ENCODE measurements around the gene SULF2.

SULF2 gene

GRCh38 chr20:47741669-47742608, 43.3 kb downstream of the SULF2 start:
- in situ Hi-C loops (cut with MboI; ENCODE audit: low sequenced_read_pairs): no loop called here

DNA sequence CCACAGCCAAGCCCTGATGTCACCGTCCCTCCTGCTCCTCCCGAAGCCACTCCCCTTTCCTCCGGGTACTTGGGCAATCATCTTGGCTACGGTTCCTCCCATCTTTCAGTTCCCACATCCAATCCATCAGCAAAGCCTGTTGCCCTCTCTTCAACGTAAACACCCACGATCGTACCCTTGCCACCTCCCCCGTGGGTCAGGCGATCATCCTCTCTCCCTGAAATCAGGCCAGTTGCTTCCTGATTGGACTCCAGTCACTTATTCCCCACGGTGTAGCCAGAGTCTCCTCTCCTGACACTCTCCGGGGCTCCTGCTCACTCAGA, 44.5 kb downstream of the SULF2 start:
- in situ Hi-C loops (cut with MboI; ENCODE audit: low sequenced_read_pairs): no loop called here

- in situ Hi-C loops (cut with MboI; ENCODE audit: low sequenced_read_pairs): no loop called here
Measured at GRCh38 chr20:47740121-47740861, 45.0 kb downstream of the SULF2 start.

DNA sequence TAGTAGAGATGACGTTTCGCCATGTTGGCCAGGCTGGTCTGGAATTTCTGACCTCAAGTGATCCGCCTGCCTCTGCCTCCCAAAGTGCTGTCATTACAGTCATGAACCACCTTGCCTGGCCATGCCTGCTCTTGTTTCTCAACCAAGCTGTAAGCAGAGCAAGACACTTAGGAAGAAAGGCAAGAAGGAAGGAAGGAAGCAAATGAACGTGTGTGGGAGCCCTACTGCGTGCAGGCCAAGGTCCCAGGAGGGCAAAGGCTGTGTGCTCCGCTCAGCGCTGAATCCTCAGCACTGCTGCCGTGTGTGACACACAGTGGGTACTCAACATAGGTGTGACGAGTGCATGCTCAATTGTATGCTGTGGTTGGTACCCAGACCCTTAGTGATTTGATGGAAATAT, 47.4 kb downstream of the SULF2 start:
- in situ Hi-C loops (cut with MboI; ENCODE audit: low sequenced_read_pairs): no loop called here

DNA sequence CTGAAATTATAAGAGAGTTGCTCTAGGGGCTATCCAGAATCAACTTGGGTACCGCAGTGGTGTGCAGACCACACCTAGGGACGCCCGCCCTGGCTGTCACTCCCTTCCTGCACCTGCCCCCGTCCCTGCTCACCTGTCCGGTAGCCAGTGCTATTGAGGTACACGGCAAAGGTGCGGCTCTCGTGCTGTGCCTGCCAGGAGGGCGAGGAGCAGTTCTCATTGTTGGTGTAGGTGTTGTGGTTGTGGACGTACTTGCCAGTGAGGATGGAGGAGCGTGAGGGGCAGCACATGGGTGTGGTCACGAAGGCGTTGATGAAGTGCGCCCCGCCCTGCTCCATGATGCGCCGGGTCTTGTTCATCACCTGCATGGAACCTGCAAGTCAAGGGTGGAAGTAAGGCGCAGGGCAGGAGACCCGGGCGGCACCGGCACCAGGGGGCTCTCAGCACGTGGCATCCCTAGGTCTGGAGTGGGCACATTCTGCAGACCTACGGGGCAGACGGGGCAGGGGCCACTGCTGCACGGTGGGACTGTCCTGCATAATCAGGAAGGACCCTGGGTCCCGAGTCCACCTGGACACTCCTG, 48.6 kb downstream of the SULF2 start:
- in situ Hi-C loops (cut with MboI; ENCODE audit: low sequenced_read_pairs): no loop called here

GRCh38 chr20:47735412-47736400, 49.6 kb downstream of the SULF2 start:
- in situ Hi-C loops (cut with MboI; ENCODE audit: low sequenced_read_pairs): no loop called here

GRCh38 chr20:47734870-47735269, 50.4 kb downstream of the SULF2 start:
- in situ Hi-C loops (cut with MboI; ENCODE audit: low sequenced_read_pairs): no loop called here

GRCh38 chr20:47733892-47734291, 51.4 kb downstream of the SULF2 start:
- in situ Hi-C loops (cut with MboI; ENCODE audit: low sequenced_read_pairs): no loop called here

DNA sequence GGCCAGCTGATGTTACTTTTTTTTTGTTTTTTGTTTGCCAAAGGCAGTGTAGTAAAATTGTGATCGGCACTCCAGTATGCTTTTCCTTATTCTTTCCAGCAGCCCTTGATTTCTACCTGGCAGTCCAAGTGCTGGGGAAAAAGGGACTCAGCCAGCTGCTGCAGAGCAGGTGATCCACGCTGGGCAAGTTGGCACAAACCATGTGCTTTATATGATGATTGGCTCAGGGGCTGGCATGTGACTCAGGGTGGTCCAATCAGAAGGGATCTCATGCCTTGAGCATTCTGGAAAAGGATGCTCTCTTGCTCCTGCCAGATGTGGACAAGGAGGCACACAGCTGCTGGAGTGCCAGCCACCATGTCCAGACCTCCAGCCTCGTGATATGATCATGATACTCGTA, 54.5 kb downstream of the SULF2 start:
- in situ Hi-C loops (cut with MboI; ENCODE audit: low sequenced_read_pairs): no loop called here

DNA sequence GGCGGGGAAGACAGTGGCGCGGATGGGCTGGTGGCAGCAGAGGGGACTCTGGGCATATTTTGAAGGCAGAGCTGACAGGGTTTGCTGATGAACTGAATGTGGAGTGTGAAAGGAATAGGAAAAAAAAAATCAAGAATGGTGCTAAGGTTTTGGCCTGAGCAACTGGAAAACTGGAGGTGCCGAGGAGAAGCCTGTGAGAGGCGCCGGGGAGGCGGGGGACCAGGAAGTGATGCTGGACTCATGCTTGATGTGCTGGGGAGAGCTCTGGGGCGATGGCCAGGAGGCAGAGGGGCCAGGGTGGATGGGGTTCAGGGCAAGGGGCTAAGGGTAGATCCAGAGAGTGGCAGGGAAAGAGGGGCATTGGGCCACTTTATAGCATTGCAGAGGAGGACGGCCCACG, 55.8 kb downstream of the SULF2 start:
- in situ Hi-C loops (cut with MboI; ENCODE audit: low sequenced_read_pairs): no loop called here

- in situ Hi-C loops (cut with MboI; ENCODE audit: low sequenced_read_pairs): no loop called here
Measured at GRCh38 chr20:47727909-47728361, 57.3 kb downstream of the SULF2 start.

GRCh38 chr20:47727170-47727880, 58.0 kb downstream of the SULF2 start:
- in situ Hi-C loops (cut with MboI; ENCODE audit: low sequenced_read_pairs): no loop called here

DNA sequence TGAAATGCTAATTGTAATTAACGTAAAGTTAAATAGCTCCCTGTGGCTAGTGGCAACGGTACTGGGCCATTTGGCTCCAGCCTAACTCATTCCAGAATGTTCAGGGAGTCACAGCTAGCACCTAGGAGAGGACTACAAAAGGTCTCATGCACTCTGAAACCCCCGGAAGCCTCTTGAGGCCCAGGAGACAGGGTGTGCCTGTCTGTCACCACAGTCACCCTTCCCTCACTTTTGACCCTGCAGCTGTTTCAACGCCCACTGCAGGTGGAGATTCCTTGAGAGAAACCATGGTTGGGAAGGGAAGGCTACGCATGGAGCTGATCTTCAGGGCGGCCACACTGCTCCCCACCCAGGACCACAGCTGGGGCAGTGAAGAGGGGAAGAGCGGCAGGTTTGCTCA, 58.6 kb downstream of the SULF2 start:
- in situ Hi-C loops (cut with MboI; ENCODE audit: low sequenced_read_pairs): no loop called here

DNA sequence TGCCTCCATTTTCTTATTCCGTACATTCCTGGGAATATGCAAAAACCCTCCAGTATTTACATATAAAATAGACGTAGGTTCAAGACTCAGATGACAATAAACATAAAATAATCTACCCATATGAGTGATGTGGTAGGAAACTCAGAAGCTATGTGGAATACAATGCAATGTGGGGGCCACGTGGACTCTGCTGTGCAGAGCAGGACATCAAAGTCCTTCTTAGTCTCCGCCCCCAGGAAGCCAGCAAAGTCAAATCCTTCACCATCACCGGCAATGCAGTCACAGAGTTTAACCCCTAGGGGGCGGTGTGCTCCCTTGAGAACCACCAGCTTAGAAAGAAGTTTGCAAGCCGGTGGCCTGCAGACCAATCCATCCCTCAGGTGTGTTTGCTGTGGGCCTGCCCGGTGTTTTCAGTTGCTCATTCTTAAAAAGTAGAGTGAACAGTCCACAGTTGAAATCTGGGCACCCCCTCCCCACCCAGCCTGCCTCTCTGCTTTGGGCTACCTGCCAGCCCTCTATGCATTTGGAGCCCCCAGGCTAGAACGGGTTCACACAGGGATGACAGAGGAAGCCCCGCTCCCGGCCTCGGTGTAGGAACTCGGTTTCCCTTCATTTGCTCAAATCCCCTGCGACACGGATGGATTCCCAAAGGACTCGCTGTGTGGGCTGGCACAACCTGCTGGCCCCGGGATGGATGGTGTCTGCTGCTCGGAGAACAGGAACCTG, 59.9 kb downstream of the SULF2 start:
- in situ Hi-C loops (cut with MboI; ENCODE audit: low sequenced_read_pairs): no loop called here

DNA sequence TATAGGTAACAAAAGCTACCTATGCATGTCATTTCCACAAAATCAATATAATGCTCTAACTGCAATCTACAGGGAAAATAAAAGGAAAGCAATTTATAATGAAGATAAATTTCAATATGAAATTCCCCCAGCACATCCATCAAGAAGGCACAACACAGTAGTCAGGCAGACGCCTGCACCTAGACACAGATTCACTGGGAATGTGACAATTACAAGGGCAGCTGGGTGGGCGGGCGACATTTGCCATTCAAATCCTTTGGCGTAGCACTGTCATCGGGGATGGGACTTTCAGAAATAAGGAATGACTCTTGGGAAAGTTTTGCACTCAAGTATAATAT, 60.4 kb downstream of the SULF2 start:
- in situ Hi-C loops (cut with MboI; ENCODE audit: low sequenced_read_pairs): no loop called here

DNA sequence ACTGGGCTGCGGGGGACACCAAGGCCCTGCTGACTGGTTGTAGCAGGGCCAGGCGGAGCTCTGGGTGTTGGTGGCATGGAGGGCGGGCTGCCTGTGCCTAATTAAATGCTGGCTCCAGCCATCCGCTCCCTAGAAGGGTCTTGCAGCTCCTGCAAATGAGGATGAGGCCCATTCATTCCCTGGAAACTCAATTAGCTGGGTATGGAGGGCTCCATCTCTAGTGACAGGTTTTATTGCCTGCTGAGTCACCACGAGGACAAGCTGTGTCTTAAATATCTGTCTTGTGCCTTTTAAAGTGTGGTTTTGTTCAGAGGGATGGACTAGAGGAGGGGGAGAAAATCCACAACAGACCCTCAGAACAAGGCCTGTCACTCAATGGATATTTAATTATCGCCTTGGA, 60.9 kb downstream of the SULF2 start:
- in situ Hi-C loops (cut with MboI; ENCODE audit: low sequenced_read_pairs): no loop called here

DNA sequence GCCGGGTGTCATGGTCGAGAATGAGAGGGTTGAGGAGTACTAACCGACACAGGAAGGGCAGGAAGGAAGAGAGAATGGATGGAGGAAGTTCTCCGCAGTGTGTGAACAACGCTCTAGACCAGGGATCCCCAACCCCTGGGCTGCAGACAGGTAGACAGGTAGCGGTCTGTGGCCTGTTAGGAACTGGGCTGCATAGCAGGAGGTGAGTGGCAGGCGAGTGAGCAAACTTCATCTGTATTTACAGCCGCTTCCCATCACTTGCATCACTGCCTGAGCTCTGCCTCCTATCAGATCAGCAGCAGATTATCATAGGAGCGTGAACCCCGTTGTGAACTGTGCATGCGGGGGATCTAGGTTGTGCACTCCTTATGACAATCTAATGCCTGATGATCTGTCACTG, 62.0 kb downstream of the SULF2 start:
- in situ Hi-C loops (cut with MboI; ENCODE audit: low sequenced_read_pairs): no loop called here

GRCh38 chr20:47720636-47721427, 64.4 kb downstream of the SULF2 start:
- in situ Hi-C loops (cut with MboI; ENCODE audit: low sequenced_read_pairs): no loop called here

GRCh38 chr20:47719625-47720024, 65.7 kb downstream of the SULF2 start:
- in situ Hi-C loops (cut with MboI; ENCODE audit: low sequenced_read_pairs): no loop called here
